B cell (primary cell): ENCODE results near the gene ZNF836. TPM values are rescaled to one million over a fixed set of nuclear protein-coding genes. Genes with fewer than 3 reads are reported as not detected.

ENCODE experiments used
- ATAC-seq: fragments of 200-7000 bp; cut with Tn5 transposase; one replicate; pipeline ENCODE4 v1.10.0; 2021; ENCODE audit warnings: low read depth, mild to moderate bottlenecking, moderate number of reproducible peaks, moderate library complexity
- CTCF ChIA-PET: fragments of 350-600 bp; sonication (Branson Sonifier 250); formaldehyde crosslinking; loops from one replicate; lab custom pipeline; 2021; ENCODE audit warnings: antibody characterized with exemption, inconsistent platforms; lab: Charles Lee
- POLR2A ChIA-PET: fragments of 350-600 bp; sonication (Branson Sonifier 250); formaldehyde crosslinking; loops from one replicate; lab custom pipeline; 2021; ENCODE audit warnings: antibody characterized with exemption; lab: Charles Lee
- DNase-seq: peaks from one replicate; pipeline ENCODE4 v3.0.0; 2013
- H2AFZ ChIP-seq: 2 replicates; pipeline ENCODE4 v1.6.1; 2012; ENCODE audit warnings: mild to moderate bottlenecking, low read depth, low read length; ENCODE audit not compliant: insufficient read depth, poor library complexity, severe bottlenecking
- H3K27ac ChIP-seq, 2 donors: 1 replicate in 1 of 2; 2 replicates in 1 of 2; pipeline ENCODE4 v1.5.1; 2012 to 2013; ENCODE audit warnings: low read length in 2 of 2, mild to moderate bottlenecking in 2 of 2, moderate library complexity in 1 of 2
- H3K27me3 ChIP-seq, 4 experiments: fragments of 200-600 bp in 1 of 4; sonication (generic) in 1 of 4; replicated peaks in 1 of 4; 1 replicate in 2 of 4; 2 replicates in 2 of 4; pipeline versions ENCODE4 v1.6.1 to v1.7.0; 2013 to 2016; ENCODE audit warnings: low read length in 3 of 4, mild to moderate bottlenecking in 2 of 4, mixed read lengths in 1 of 4, moderate library complexity in 1 of 4; ENCODE audit not compliant: insufficient read depth in 4 of 4, control insufficient read depth in 3 of 4; ENCODE audit errors: control extremely low read depth in 1 of 4
- H3K36me3 ChIP-seq, 2 experiments: replicated peaks in 1 of 2; 1 replicate in 1 of 2; 2 replicates in 1 of 2; pipeline versions ENCODE4 v1.6.1 to v1.7.1; 2013; ENCODE audit warnings: low read length in 1 of 2; ENCODE audit not compliant: insufficient read depth in 2 of 2, control insufficient read depth in 1 of 2; ENCODE audit errors: control extremely low read depth in 1 of 2, extremely low read depth in 1 of 2
- H3K4me1 ChIP-seq, 2 donors: fragments of 200-600 bp in 1 of 2; sonication (generic) in 1 of 2; 1 replicate in 1 of 2; 2 replicates in 1 of 2; pipeline versions ENCODE4 v1.5.1 to v1.6.1; 2013 to 2017; ENCODE audit warnings: low read length in 2 of 2; ENCODE audit not compliant: control insufficient read depth in 2 of 2, insufficient read depth in 2 of 2
- H3K4me2 ChIP-seq: replicated peaks from 2 replicates; pipeline ENCODE3; 2012; ENCODE audit warnings: mild to moderate bottlenecking, low read depth, low read length; ENCODE audit not compliant: poor library complexity, severe bottlenecking
- H3K4me3 ChIP-seq, 5 experiments: fragments of 200-600 bp in 1 of 5; sonication (generic) in 1 of 5; 1 replicate in 3 of 5; 2 replicates in 2 of 5; pipeline versions ENCODE4 v1.5.1 to v1.7.0; 2011 to 2016; ENCODE audit warnings: low read length in 4 of 5, mild to moderate bottlenecking in 4 of 5, low read depth in 2 of 5, control low read depth in 1 of 5, moderate library complexity in 1 of 5; ENCODE audit not compliant: insufficient read depth in 1 of 5; ENCODE audit errors: control extremely low read depth in 1 of 5, extremely low read depth in 1 of 5
- H3K79me2 ChIP-seq: fragments of 200-600 bp; sonication (generic); one replicate; pipeline ENCODE4 v1.6.0; 2016; ENCODE audit warnings: low read length; ENCODE audit not compliant: control insufficient read depth, insufficient read depth
- H3K9ac ChIP-seq: fragments of 200-600 bp; sonication (generic); 2 replicates; pipeline ENCODE4 v1.6.1; 2017; ENCODE audit warnings: mild to moderate bottlenecking, low read length, moderate library complexity
- H3K9me3 ChIP-seq, 3 donors: one replicate each; pipeline versions ENCODE4 v1.6.1 to v1.7.1; 2013; ENCODE audit warnings: low read length in 2 of 3; ENCODE audit not compliant: control insufficient read depth in 2 of 3, insufficient read depth in 1 of 3; ENCODE audit errors: control extremely low read depth in 1 of 3
- H4K20me1 ChIP-seq: 2 replicates; pipeline ENCODE4 v1.6.0; 2012; ENCODE audit warnings: mild to moderate bottlenecking, low read length; ENCODE audit not compliant: insufficient read depth, control insufficient read depth, poor library complexity, severe bottlenecking
- H3K27ac Mint-ChIP-seq: one replicate; pipeline ENCODE4 v1.8.0; 2021; ENCODE audit warnings: mixed read lengths
- H3K27me3 Mint-ChIP-seq: one replicate; pipeline ENCODE4 v1.8.0; 2021; ENCODE audit warnings: mixed read lengths
- H3K4me1 Mint-ChIP-seq: one replicate; pipeline ENCODE4 v1.8.0; 2021; ENCODE audit warnings: mixed read lengths
- H3K4me3 Mint-ChIP-seq: one replicate; pipeline ENCODE4 v1.8.0; 2021; ENCODE audit warnings: mixed read lengths
- H3K9me3 Mint-ChIP-seq: one replicate; pipeline ENCODE4 v1.8.0; 2022; ENCODE audit warnings: mixed read lengths; ENCODE audit not compliant: insufficient read depth
- EZH2 ChIP-seq: IDR thresholded peaks from 2 replicates; pipeline ENCODE4 v1.6.1; 2012; ENCODE audit warnings: borderline replicate concordance, low read depth, mild to moderate bottlenecking, moderate library complexity, low read length; ENCODE audit not compliant: insufficient read depth, poor library complexity, severe bottlenecking
- WGBS: methylation state at CpG from one replicate; pipeline ENCODE4 v1.1.5; 2013; ENCODE audit warnings: missing lambda C conversion rate; ENCODE audit not compliant: insufficient coverage; 5-methylcytosine and 5-hydroxymethylcytosine counted together
- intact Hi-C: fragments of 100-400 bp; cut with micrococcal nuclease; formaldehyde crosslinking; loops from one replicate; pipeline ENCODE4 v1.10.0; 2022
- polyA plus RNA-seq: library from polyadenylated mRNA; depleted of rRNA; stranded (reverse); fragments of >200 nt; gene quantifications from 2 replicates; pipeline ENCODE4 v1.2.3, GENCODE V29; 2012
- total RNA-seq, 2 donors: library from RNA; stranded (reverse); fragments of 120-200 nt in 1 of 2; gene quantifications; 1 replicate in 1 of 2; 2 replicates in 1 of 2; pipeline versions ENCODE4 v1.2.3 to v1.2.4, GENCODE V29; 2013 to 2022
- TF ChIP-seq, protein P1 (sequence below): fragments of 200-600 bp; IDR thresholded peaks from one replicate; pipeline ENCODE4 v1.8.0; 2022; ENCODE audit warnings: antibody characterized with exemption, mild to moderate bottlenecking

ZNF836 gene
- total and polyA plus RNA-seq, 2 donors (not counting 1 experiment from before 2014, with no cell fraction given) = 8.1 to 46.4 TPM

DNA sequence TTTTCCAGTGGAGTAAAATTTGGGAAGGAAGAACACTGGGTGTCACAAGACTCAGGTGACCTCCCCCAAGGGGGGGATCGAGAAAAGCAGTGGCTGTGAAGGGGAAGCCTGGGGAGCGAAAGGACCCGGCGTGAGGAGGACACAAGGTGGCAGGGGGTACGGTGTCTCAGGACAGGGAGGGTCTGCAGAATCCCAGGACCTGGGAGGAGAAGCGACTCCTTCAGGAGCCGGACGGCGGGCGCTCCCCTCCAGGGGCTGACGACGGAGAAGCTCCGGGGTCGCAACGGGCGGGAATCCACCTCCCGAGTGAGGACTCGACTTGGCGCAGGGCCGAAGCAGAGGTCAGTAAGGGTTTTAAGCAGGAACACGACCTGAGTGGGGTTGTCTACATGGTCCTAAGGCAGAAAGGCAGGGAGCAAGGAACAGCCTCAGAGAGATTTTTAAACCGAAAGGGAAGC is 529 bp downstream of the ZNF836 start:
- peaks cover 0 to 5% (median 0%) of the 10 kb centered on the region in 3 donors for H3K9me3 ChIP-seq
- H3K27ac Mint-ChIP-seq = peak overlapping the region; percentile 97
- H3K4me3 Mint-ChIP-seq = peak overlapping the region; percentile 98
- POLR2A ChIA-PET = interaction anchor here (0.6 to 2.8 kb wide), 5 partner anchors 11 to 56 kb away, joined by 3 to 31 read pairs (median 5); partner anchors contain the start of gene PPP2R1A
- under 1% methylated on average over 22 of the region's 22 CpGs for WGBS
- no peak for DNase-seq
- no peaks in the 10 kb centered on the region for H3K27me3 Mint-ChIP-seq
- H3K4me2 ChIP-seq = peak overlapping the region; percentile 96
- no peaks in the 10 kb centered on the region for H4K20me1 ChIP-seq
- H3K36me3 ChIP-seq = peaks cover 9 to 23% of the 10 kb centered on the region in 2 experiments
- peak overlapping the region; percentile 66 to 90 for H3K27ac ChIP-seq
- H3K9ac ChIP-seq = peak overlapping the region; percentile 97
- intact Hi-C loops = loop anchor here (1.0 to 10.0 kb wide), 7 partner anchors 18 to 1696 kb away; partner anchors contain the start of genes MYADM, ZNF320, ZNF432 and ZNF616
- peak overlapping the region; percentile 93 for H2AFZ ChIP-seq
- H3K79me2 ChIP-seq = peaks cover 15% of the 10 kb centered on the region
- H3K4me1 ChIP-seq = peaks cover 17 to 20% of the 10 kb centered on the region in 2 donors
- H3K4me1 Mint-ChIP-seq = peaks cover 35% of the 10 kb centered on the region
- ATAC-seq = peak; percentile 8
- CTCF ChIA-PET = interaction anchor here (0.6 to 2.1 kb wide), 3 partner anchors 11 to 67 kb away, joined by 3 to 5 read pairs (median 4); no protein-coding TSS in a partner anchor
- H3K4me3 ChIP-seq = peak overlapping the region; percentile 71 to 100 (median 82)
- H3K27me3 ChIP-seq = no peaks in the 10 kb centered on the region
- no peaks in the 10 kb centered on the region for H3K9me3 Mint-ChIP-seq
- TF ChIP-seq, protein P1, sequence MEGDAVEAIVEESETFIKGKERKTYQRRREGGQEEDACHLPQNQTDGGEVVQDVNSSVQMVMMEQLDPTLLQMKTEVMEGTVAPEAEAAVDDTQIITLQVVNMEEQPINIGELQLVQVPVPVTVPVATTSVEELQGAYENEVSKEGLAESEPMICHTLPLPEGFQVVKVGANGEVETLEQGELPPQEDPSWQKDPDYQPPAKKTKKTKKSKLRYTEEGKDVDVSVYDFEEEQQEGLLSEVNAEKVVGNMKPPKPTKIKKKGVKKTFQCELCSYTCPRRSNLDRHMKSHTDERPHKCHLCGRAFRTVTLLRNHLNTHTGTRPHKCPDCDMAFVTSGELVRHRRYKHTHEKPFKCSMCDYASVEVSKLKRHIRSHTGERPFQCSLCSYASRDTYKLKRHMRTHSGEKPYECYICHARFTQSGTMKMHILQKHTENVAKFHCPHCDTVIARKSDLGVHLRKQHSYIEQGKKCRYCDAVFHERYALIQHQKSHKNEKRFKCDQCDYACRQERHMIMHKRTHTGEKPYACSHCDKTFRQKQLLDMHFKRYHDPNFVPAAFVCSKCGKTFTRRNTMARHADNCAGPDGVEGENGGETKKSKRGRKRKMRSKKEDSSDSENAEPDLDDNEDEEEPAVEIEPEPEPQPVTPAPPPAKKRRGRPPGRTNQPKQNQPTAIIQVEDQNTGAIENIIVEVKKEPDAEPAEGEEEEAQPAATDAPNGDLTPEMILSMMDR = no peak
- TF ChIP-seq EZH2 = no peak

DNA sequence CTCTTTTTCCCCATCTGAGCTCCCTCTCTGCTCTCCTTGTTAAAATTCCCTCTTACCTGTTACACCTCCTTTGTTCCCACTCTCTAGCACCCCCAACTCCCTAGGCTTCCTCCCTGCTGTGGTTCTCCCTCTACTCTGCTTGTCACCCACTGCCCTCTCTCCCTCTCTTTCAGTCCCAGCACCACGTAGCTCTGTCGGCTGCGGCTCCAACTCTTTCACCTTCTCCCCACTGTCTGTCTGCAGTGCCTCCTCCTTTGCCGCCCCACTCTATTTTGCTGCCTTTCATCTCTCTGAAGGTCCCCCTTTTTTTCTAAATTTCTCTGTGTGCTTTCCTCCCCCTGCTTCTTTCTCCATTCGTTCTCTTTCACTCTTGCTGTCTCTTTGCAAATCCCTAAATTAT is 1.1 kb downstream of the ZNF836 start:
- Histone ChIP-seq H3K4me1 (peaks cover 17 to 20% of the 10 kb centered on the region in 2 donors), H3K36me3 (peaks cover 12 to 27% of the 10 kb centered on the region in 2 experiments), H3K9me3 (peaks cover 0 to 5% (median 0%) of the 10 kb centered on the region in 3 donors), H3K4me2 (peak overlapping the region; percentile 96), H3K9ac (peak overlapping the region; percentile 97), H3K79me2 (peaks cover 15% of the 10 kb centered on the region), H3K4me3 (peak overlapping the region; percentile 71 to 100 (median 82)), H2AFZ (peak overlapping the region; percentile 93), H4K20me1 (no peaks in the 10 kb centered on the region), H3K27me3 (no peaks in the 10 kb centered on the region), H3K27ac (peak overlapping the region in 1 of 2 donors; percentile 90)
- POLR2A ChIA-PET = no interaction called here
- ATAC-seq (no peak), DNase-seq (no peak)
- peaks cover 35% of the 10 kb centered on the region for H3K4me1 Mint-ChIP-seq
- no peaks in the 10 kb centered on the region for H3K9me3 Mint-ChIP-seq
- H3K27ac Mint-ChIP-seq = peak overlapping the region; percentile 97
- H3K27me3 Mint-ChIP-seq = no peaks in the 10 kb centered on the region
- 33% methylated on average over 5 of the region's 5 CpGs for WGBS
- peak overlapping the region; percentile 98 for H3K4me3 Mint-ChIP-seq
- CTCF ChIA-PET = no interaction called here
- intact Hi-C loops = loop anchor here (5.0 to 10.0 kb wide), 2 partner anchors 126 to 1697 kb away; partner anchors contain the start of genes MYADM and ZNF432
- no peak for TF ChIP-seq EZH2
- TF ChIP-seq, protein P1 = no peak
